ENCODE data around the gene GEMIN5.

GEMIN5 gene

DNA sequence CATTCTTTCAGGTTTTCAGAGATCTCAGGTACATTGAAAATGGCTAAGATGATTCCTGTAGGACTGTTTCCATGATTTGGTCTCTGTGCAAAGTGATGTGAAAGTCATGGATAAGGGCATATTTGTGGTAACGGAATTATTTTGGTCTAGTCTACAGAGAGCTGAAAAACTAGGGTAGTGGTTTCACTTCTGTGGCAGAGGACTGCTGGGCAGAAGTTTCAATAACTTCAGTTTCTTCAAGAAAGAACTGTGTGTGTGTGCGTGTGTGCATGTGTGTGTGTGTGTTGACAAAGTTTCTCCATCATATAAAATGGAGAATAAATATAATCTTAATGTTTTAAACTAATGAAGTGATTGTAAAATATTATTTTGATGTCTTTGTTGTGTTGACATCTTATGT, 75.2 kb downstream of the GEMIN5 start:
- DNase-seq (ENCODE audit: extremely low read depth, low read depth) = no peak
- H3K4me3 ChIP-seq (replicated peaks; ENCODE audit: low read depth, low read length) = no peak overlapping the region

DNA sequence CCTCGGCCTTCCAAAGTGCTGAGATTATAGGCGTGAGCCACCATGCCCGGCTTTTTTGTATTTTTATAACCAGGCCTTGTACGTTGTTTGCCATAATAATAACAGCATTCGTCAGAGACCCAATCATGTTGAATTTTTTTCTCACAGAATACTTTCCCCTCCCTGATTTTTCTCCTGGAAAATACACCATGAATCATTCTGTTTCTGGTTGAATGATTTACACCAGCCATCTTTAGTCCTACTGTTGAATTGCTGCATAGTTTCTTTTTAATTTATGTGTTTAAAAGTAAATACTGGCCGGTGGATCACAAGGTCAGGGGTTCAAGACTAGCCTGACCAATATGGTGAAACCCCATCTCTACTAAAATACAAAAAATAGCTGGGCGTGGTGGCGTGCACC, 76.1 kb downstream of the GEMIN5 start:
- H3K4me3 ChIP-seq (replicated peaks; ENCODE audit: low read depth, low read length) = no peak overlapping the region
- TF ChIP-seq, protein P1, sequence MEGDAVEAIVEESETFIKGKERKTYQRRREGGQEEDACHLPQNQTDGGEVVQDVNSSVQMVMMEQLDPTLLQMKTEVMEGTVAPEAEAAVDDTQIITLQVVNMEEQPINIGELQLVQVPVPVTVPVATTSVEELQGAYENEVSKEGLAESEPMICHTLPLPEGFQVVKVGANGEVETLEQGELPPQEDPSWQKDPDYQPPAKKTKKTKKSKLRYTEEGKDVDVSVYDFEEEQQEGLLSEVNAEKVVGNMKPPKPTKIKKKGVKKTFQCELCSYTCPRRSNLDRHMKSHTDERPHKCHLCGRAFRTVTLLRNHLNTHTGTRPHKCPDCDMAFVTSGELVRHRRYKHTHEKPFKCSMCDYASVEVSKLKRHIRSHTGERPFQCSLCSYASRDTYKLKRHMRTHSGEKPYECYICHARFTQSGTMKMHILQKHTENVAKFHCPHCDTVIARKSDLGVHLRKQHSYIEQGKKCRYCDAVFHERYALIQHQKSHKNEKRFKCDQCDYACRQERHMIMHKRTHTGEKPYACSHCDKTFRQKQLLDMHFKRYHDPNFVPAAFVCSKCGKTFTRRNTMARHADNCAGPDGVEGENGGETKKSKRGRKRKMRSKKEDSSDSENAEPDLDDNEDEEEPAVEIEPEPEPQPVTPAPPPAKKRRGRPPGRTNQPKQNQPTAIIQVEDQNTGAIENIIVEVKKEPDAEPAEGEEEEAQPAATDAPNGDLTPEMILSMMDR (IDR thresholded peaks at IDR 0.05; ENCODE audit: low read depth, low read length, missing control alignments) = no peak
- no peak for DNase-seq (ENCODE audit: extremely low read depth, low read depth)

More for the DNA sequence above, 75.2 kb downstream of the GEMIN5 start:
- TF ChIP-seq, protein P1 (IDR thresholded peaks at IDR 0.05; ENCODE audit: low read depth, low read length, missing control alignments) = no peak

DNA sequence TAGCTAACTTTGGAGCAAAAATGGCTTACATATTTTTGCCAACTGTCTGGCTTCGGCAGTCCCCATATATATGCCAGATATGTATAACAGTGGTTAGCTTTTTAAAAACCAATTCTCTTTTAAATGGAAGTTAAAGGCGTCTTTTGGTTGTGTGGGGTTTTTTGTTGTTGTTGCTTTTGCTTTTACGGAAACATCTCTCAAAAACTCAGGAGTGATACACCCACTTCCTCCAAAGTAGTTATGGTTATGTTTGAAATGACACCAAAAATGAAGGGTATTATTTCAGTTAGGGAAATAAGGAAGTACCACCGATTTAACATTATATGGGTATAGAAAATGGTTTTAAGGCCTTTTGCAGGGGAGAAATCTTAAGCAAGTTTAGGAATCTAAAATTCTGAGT, 77.2 kb downstream of the GEMIN5 start:
- no peak for DNase-seq (ENCODE audit: extremely low read depth, low read depth)
- TF ChIP-seq, protein P1 (IDR thresholded peaks at IDR 0.05; ENCODE audit: low read depth, low read length, missing control alignments) = no peak
- H3K4me3 ChIP-seq (replicated peaks; ENCODE audit: low read depth, low read length) = peak overlapping the region; percentile 85

DNA sequence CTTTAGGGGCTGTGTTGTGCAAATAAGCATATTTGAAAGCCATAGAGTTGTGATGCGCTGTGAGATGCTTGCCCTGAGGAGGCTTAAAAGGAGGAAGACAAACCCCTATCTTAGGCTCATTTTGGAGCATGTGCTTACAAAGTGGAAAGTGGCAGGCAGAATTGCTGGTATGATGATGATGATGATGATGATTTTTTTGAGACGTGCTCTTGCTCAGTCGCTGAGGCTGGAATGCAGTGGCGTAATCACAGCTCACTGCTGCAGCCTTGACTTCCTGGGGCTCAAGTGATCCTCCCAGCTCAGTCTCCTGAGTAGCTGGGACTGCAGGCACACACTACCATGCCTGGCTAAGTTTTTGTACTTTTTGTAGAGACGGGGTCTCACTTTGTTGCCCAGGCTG, 77.9 kb downstream of the GEMIN5 start:
- H3K4me3 ChIP-seq (replicated peaks; ENCODE audit: low read depth, low read length) = peak overlapping the region; percentile 85
- TF ChIP-seq, protein P1 (IDR thresholded peaks at IDR 0.05; ENCODE audit: low read depth, low read length, missing control alignments) = no peak
- DNase-seq (ENCODE audit: extremely low read depth, low read depth) = no peak

DNA sequence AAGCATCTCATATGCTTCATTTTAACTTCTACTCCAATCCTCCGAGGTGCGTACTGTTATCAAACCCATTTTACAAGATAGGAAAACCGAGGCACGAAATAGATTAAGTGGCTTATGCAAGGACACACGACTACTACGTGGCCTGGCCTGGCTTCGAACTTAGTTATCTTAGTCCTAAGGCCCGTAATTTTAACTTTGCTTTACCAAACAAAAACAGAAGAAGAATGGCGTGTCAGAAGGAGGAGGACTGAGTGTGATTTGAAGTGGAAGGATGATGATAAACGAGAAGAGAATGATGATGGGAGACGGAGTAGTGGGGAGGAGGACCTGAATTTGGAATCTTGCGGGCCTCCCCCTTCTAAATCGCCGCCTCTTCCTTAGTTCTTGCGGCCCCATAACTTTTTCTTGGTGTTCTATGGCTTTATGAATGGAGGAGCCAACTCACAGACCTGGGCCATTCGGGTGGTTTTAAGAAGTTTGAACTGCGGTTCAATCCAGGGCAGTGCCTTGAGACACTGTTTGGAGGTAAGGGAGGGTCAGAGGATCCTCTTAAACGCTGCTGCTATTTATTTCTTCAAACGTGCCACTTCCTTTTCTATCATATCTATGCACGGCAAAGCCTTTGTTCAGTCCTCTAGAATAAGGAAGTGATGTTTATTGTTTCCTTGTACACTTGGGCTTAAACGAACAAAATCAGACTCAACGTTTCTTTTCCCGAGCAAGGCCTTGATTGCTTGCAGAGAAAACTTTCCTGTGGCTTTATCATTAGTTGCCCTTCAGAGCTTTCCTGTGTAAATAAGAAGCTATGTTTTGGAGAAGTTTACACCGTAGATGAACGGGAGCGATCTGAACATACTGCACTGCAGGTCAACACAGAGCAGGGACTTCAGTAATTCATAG, 78.8 kb downstream of the GEMIN5 start:
- TF ChIP-seq, protein P1 (IDR thresholded peaks at IDR 0.05; ENCODE audit: low read depth, low read length, missing control alignments) = no peak
- peak overlapping the region; percentile 85 for H3K4me3 ChIP-seq (replicated peaks; ENCODE audit: low read depth, low read length)
- no peak for DNase-seq (ENCODE audit: extremely low read depth, low read depth)

DNA sequence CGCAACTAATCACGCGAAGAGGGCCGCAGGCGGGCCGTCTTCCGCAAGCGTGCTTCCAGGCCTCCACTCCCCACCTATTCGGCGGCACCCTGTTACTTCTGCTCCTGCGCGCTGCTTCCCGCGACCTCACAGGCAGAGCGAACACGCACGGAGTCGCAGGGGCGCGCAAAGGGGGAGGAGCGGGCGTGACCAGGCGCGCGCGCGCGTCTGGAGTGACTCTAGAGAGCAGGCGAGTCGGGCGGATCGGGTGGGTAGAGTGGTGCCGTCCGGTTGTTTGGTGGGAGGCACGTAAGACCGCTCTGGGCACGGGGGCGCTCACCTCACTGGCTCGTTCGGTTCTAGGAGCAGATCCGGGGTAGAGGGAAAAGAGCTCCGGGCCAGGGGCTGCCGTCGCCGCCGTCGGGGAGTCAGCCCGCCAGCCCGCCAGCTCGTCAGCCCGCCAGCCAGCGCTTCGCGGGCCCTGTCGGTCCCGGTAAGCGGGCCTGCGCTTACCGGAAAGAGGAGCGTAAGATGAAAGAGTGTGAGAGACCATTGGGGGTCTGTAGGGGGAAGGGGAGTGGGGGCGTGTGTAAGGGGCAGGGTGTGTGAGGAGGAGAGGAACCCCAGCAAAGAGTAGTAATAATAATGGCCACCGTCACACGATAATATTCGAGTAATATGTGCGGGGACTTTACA, 79.6 kb downstream of the GEMIN5 start, which contains the start of gene CNOT8:
TSS of gene CNOT8 (plus strand) at position 331 of the 675 bp plus-strand sequence. CDS start 4,652 bp downstream, outside the sequence.
- TF ChIP-seq, protein P1 (IDR thresholded peaks at IDR 0.05; ENCODE audit: low read depth, low read length, missing control alignments) = no peak
- DNase-seq (ENCODE audit: extremely low read depth, low read depth) = peak; percentile 88
- H3K4me3 ChIP-seq (replicated peaks; ENCODE audit: low read depth, low read length) = peak within 1 kb of the TSS; percentile 85
